NCI-H748 (cell line): ENCODE results near the gene GRK7.
"Not testable (repeated sequence)": the region's sequence is repeated elsewhere in the genome, so short reads cannot be mapped to it uniquely, and the experiment has no call there.

Source experiments
- DNase-seq: peaks from one replicate; lab custom pipeline; 2025; ENCODE audit not compliant: unreplicated experiment; lab: John Stamatoyannopoulos, UW

GRK7 gene

GRCh38 chr3:141793476-141794260 lies 30.5 kb downstream of the GRK7 start:
- no peak for DNase-seq

- DNase-seq: no peak
Measured at GRCh38 chr3:141795276-141795675, 32.1 kb downstream of the GRK7 start.

GRCh38 chr3:141795741-141796080 lies 32.5 kb downstream of the GRK7 start:
- no peak for DNase-seq

GRCh38 chr3:141796081-141796888 lies 33.1 kb downstream of the GRK7 start:
- DNase-seq: no peak

- no peak for DNase-seq
Measured at GRCh38 chr3:141796889-141797781, 33.9 kb downstream of the GRK7 start.

- DNase-seq: no peak
Measured at GRCh38 chr3:141797819-141798447, 34.7 kb downstream of the GRK7 start.

GRCh38 chr3:141798448-141798845 lies 35.2 kb downstream of the GRK7 start:
- no peak for DNase-seq

GRCh38 chr3:141802316-141803077 lies 39.3 kb downstream of the GRK7 start:
- DNase-seq: no peak

- not testable (repeated sequence) for DNase-seq
Measured at GRCh38 chr3:141803538-141803937, 40.3 kb downstream of the GRK7 start.

GRCh38 chr3:141804447-141804777 lies 41.2 kb downstream of the GRK7 start:
- DNase-seq: no peak

- DNase-seq: no peak
Measured at GRCh38 chr3:141804778-141805639, 41.8 kb downstream of the GRK7 start.

GRCh38 chr3:141807277-141808033 lies 44.2 kb downstream of the GRK7 start:
- no peak for DNase-seq

- DNase-seq: no peak
Measured at GRCh38 chr3:141808586-141808985, 45.4 kb downstream of the GRK7 start.

GRCh38 chr3:141810161-141810560 lies 47.0 kb downstream of the GRK7 start:
- DNase-seq: no peak

GRCh38 chr3:141811348-141811747 lies 48.1 kb downstream of the GRK7 start:
- no peak for DNase-seq

- no peak for DNase-seq
Measured at GRCh38 chr3:141812084-141812483, 48.9 kb downstream of the GRK7 start.

- DNase-seq: no peak
Measured at GRCh38 chr3:141812586-141812985, 49.4 kb downstream of the GRK7 start.
